ENCODE measurements around the gene GABRB2. TPM values are rescaled to one million over a fixed set of nuclear protein-coding genes. Genes with fewer than 3 reads are reported as not detected.

GABRB2 gene
- total RNA-seq, 1 donor from 2014 or later: 0.21 TPM

DNA sequence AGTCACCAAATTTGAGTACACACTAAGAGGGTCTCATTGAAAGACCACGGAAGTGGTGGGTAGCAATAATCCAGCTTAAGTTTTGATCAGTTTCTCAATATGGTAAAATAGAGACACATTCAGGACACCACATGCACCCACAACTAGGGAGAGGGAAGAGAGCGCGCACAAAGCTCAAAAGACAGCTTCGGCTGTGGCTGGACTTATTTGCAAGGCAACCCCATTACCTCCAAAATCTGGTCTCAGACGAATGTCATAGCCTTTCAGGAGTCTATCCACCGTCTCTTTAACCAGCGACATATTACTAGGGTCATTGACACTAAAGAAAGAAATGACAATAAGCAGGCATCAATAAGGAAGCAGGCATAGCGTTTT is 443 bp downstream of the GABRB2 start:
- Mint-ChIP-seq H3K27ac (ENCODE audit: unreplicated experiment) (no peak overlapping the region), H3K9me3 (no peaks in the 10 kb centered on the region), H3K36me3 (ENCODE audit: low read depth) (no peaks in the 10 kb centered on the region), H3K27me3 (ENCODE audit: low read depth) (peaks cover 93% of the 10 kb centered on the region), H3K4me3 (peak overlapping the region; percentile 89), H3K4me1 (peaks cover 24% of the 10 kb centered on the region)
- DNase-seq (ENCODE audit: low read depth, low spot score): peak; percentile 2
- TF ChIP-seq, protein P1, sequence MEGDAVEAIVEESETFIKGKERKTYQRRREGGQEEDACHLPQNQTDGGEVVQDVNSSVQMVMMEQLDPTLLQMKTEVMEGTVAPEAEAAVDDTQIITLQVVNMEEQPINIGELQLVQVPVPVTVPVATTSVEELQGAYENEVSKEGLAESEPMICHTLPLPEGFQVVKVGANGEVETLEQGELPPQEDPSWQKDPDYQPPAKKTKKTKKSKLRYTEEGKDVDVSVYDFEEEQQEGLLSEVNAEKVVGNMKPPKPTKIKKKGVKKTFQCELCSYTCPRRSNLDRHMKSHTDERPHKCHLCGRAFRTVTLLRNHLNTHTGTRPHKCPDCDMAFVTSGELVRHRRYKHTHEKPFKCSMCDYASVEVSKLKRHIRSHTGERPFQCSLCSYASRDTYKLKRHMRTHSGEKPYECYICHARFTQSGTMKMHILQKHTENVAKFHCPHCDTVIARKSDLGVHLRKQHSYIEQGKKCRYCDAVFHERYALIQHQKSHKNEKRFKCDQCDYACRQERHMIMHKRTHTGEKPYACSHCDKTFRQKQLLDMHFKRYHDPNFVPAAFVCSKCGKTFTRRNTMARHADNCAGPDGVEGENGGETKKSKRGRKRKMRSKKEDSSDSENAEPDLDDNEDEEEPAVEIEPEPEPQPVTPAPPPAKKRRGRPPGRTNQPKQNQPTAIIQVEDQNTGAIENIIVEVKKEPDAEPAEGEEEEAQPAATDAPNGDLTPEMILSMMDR (conservative IDR thresholded peaks at IDR 0.05): no peak

DNA sequence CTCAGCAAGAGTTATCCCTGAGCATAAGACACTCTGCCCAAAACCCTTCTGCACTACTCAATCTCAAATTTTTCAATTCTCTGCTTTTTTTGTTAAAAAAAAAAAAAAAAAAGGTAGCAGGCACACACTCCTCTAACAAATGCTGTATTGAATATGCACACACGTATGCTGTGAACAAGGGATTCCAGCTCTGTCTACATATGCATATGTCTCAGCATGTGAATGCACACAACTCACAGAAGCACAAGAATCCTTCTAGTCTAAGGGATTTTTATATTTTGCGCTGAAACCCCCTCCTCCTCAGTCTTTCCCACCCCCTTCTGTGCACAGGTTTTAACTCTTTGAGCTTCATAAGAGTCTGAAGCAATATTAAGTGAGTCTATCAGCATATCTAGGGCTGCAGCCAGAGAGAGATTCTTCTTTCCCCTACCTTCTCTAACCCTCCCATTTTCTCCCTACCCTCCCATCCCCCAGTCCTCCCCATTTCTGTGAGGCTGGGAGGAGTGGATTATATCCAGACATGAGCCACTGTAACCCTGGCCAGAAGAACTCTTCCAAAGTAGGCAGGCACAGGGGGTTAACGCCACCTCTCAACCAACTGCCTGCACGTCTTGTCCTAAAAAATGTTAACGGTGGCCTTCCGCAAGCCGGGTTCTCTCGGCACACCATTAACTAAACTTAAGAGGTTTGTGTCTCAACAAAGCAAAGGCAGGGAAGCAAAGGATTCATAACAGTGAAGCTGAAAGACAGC is 1.0 kb downstream of the GABRB2 start:
- Mint-ChIP-seq H3K4me3 (peak overlapping the region; percentile 89), H3K27ac (ENCODE audit: unreplicated experiment) (no peak overlapping the region), H3K9me3 (no peaks in the 10 kb centered on the region), H3K36me3 (ENCODE audit: low read depth) (no peaks in the 10 kb centered on the region), H3K4me1 (peaks cover 24% of the 10 kb centered on the region), H3K27me3 (ENCODE audit: low read depth) (peaks cover 87% of the 10 kb centered on the region)
- TF ChIP-seq, protein P1 (conservative IDR thresholded peaks at IDR 0.05): no peak
- DNase-seq (ENCODE audit: low read depth, low spot score): no peak

DNA sequence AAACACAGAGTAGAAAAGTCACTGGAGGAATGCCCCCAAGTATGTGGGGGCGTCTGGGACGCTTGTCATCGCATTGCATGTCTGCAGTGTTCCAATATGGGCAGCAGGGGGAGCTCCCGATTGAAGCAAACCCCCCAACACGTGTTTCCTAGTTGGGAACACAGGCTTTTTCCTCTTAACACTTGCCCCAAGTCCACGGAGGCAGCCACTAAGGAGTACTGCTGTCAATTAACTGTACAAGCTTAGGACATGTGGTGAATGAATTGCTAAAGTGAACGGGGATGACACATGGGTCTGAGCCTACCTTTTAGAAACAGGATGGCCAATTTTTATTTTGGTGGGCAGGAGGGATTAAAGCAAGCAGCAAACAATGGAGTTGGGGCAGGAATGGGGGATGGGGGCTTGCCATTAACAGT is 2.2 kb downstream of the GABRB2 start:
- H3K9me3 Mint-ChIP-seq: no peaks in the 10 kb centered on the region
- peak overlapping the region; percentile 81 for H3K4me3 Mint-ChIP-seq
- TF ChIP-seq, protein P1 (conservative IDR thresholded peaks at IDR 0.05): peak; percentile 84
- H3K27ac Mint-ChIP-seq (ENCODE audit: unreplicated experiment): no peak overlapping the region
- H3K27me3 Mint-ChIP-seq (ENCODE audit: low read depth): peaks cover 77% of the 10 kb centered on the region
- DNase-seq (ENCODE audit: low read depth, low spot score): peak; percentile 48
- no peaks in the 10 kb centered on the region for H3K36me3 Mint-ChIP-seq (ENCODE audit: low read depth)
- H3K4me1 Mint-ChIP-seq: peaks cover 24% of the 10 kb centered on the region

DNA sequence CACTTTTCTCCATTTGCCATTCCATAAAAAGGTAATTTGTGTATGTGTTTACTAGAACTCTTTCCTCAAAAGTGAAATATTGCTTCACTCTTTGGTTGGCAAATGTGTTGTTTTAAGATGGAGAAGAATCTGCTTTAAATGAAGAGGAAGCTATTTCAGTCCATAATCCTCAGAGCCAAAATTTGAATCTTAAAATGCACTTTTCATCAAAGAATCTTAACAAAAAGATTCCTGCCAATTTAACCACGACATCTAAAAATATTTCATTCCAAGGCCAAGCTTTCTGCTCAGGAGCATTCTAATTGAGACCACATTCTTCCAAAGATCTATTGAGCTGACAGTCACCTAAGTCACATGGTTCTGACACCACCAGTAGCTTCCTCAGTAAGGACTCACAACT is 7.5 kb downstream of the GABRB2 start:
- Mint-ChIP-seq H3K36me3 (ENCODE audit: low read depth) (no peaks in the 10 kb centered on the region), H3K4me3 (no peak overlapping the region), H3K27ac (ENCODE audit: unreplicated experiment) (no peak overlapping the region)

DNA sequence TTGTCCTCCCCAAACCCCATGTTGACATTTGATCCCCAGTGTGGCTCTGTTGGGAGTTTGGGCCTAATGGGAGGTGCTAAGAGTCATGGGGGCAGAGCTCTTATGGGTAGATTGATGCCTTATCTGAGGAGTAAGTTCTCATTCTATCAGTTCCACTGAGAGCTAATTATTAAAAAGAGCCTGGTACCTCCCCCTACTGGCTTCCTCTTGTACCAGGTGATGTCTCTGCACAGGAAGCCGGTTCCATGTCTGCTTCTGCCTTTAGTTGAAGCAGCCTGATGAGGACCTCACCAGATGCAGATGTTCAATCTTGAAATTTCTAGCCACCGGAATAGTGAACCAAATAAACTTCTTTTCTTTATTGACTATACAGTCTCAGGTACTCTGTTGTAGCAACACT is 10.8 kb downstream of the GABRB2 start:
- H3K36me3 Mint-ChIP-seq (ENCODE audit: low read depth): no peaks in the 10 kb centered on the region
- no peak overlapping the region for H3K27ac Mint-ChIP-seq (ENCODE audit: unreplicated experiment)
- peaks cover 43% of the 10 kb centered on the region for H3K27me3 Mint-ChIP-seq (ENCODE audit: low read depth)
- no peaks in the 10 kb centered on the region for H3K4me1 Mint-ChIP-seq
- no peak overlapping the region for H3K4me3 Mint-ChIP-seq
- no peaks in the 10 kb centered on the region for H3K9me3 Mint-ChIP-seq
- DNase-seq (ENCODE audit: low read depth, low spot score): no peak
- TF ChIP-seq, protein P1 (conservative IDR thresholded peaks at IDR 0.05): peak; percentile 36

More for the DNA sequence above, 7.5 kb downstream of the GABRB2 start:
- TF ChIP-seq, protein P1 (conservative IDR thresholded peaks at IDR 0.05): no peak
- Mint-ChIP-seq H3K4me1 (no peaks in the 10 kb centered on the region), H3K9me3 (no peaks in the 10 kb centered on the region), H3K27me3 (ENCODE audit: low read depth) (peaks cover 56% of the 10 kb centered on the region)
- DNase-seq (ENCODE audit: low read depth, low spot score): no peak
